Spinal cord (tissue), 10 donors: Measurements from ENCODE around the gene SLC44A1. TPM values are rescaled to one million over a fixed set of nuclear protein-coding genes. Genes with fewer than 3 reads are reported as not detected.
A peak's percentile ranks its signal among the peaks of the same experiment; 100 is the strongest.

Experiments used
- DNase-seq, 6 donors: peaks; one replicate each; pipeline versions ENCODE4 v3.0.0 to v3.0.0-alpha.2; 2013 to 2015; ENCODE audit warnings: low spot score in 6 of 6, low read depth in 4 of 6
- H3K27ac ChIP-seq: one replicate; pipeline ENCODE4 v1.5.1; 2013; ENCODE audit warnings: low read depth, low read length, control low read depth
- H3K27me3 ChIP-seq: one replicate; pipeline ENCODE4 v1.6.1; 2013; ENCODE audit warnings: low read length; ENCODE audit not compliant: control insufficient read depth, insufficient read depth
- H3K36me3 ChIP-seq: one replicate; pipeline ENCODE4 v1.6.1; 2013; ENCODE audit warnings: low read length; ENCODE audit not compliant: control insufficient read depth, insufficient read depth
- H3K4me1 ChIP-seq: one replicate; pipeline ENCODE4 v1.6.1; 2013; ENCODE audit warnings: low read length; ENCODE audit not compliant: control insufficient read depth, insufficient read depth
- H3K4me3 ChIP-seq: one replicate; pipeline ENCODE4 v1.5.1; 2013; ENCODE audit warnings: low read depth, low read length, control low read depth
- H3K9me3 ChIP-seq: one replicate; pipeline ENCODE4 v1.6.1; 2013; ENCODE audit warnings: low read length; ENCODE audit not compliant: control insufficient read depth, insufficient read depth
- WGBS: methylation state at CpG from one replicate; pipeline ENCODE4 v1.1.5; 2013; ENCODE audit warnings: missing lambda C conversion rate; ENCODE audit not compliant: insufficient coverage; 5-methylcytosine and 5-hydroxymethylcytosine counted together
- polyA plus RNA-seq, 2 donors: library from polyadenylated mRNA; unstranded; fragments of 120-200 nt; gene quantifications; one replicate each; pipeline ENCODE4 v1.2.1, GENCODE V29; 2013; ENCODE audit not compliant: insufficient read length in 2 of 2
- total RNA-seq, 2 donors: library from RNA; depleted of rRNA in 1 of 2; stranded (reverse); fragments of 120-200 nt in 1 of 2; fragments of >200 nt in 1 of 2; gene quantifications; one replicate each; pipeline versions ENCODE4 v1.2.3 to v1.2.4, GENCODE V29; 2013 to 2014
- donor health status: healthy.

SLC44A1 gene
- total and polyA plus RNA-seq, 4 donors, result 111 to 173 (median 147) TPM

- Histone ChIP-seq H3K9me3 (no peaks in the 10 kb centered on the region), H3K4me3 (no peak overlapping the region), H3K36me3 (no peaks in the 10 kb centered on the region), H3K27me3 (no peaks in the 10 kb centered on the region), H3K27ac (no peak overlapping the region), H3K4me1 (peaks cover 3% of the 10 kb centered on the region)
- WGBS, result 72% methylated on average over 5 of the region's 10 CpGs
- peak in 1 of 6 donors; percentile 22 for DNase-seq
Measured at GRCh38 chr9:105419816-105420597, 175.6 kb downstream of the SLC44A1 start.

- WGBS, result 100% methylated on average over 1 of the region's 2 CpGs
- Histone ChIP-seq H3K4me1 (peaks cover 3% of the 10 kb centered on the region), H3K9me3 (no peaks in the 10 kb centered on the region), H3K27me3 (no peaks in the 10 kb centered on the region), H3K4me3 (no peak overlapping the region), H3K27ac (no peak overlapping the region), H3K36me3 (no peaks in the 10 kb centered on the region)
- DNase-seq, result no peak
Measured at GRCh38 chr9:105421154-105421553, 176.7 kb downstream of the SLC44A1 start.

DNA sequence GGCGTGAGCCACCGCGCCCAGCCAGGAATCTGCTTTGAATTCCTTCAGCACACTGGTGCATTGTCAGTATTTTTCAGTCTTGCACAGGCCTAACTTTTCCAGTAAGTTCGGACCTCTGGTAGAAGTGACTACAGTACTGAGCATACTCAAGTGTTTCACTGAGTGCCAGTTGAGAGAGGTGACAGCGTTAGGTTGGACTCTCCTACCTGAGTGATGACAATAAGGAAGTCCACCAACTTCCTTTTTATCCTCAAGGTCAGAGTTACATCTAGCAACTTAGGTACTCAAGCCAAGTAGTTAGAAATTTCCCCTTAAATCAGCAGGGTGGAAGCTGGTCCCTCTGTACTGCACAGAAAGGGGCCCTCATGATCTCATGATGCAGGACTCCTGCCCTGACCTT, 177.4 kb downstream of the SLC44A1 start:
- Histone ChIP-seq H3K9me3 (no peaks in the 10 kb centered on the region), H3K4me1 (peaks cover 3% of the 10 kb centered on the region), H3K4me3 (no peak overlapping the region), H3K27me3 (no peaks in the 10 kb centered on the region), H3K27ac (no peak overlapping the region), H3K36me3 (no peaks in the 10 kb centered on the region)
- 96% methylated on average over 5 of the region's 5 CpGs for WGBS
- DNase-seq, result no peak

GRCh38 chr9:105425816-105426433, 181.5 kb downstream of the SLC44A1 start:
- Histone ChIP-seq H3K27me3 (no peaks in the 10 kb centered on the region), H3K9me3 (no peaks in the 10 kb centered on the region), H3K4me1 (no peaks in the 10 kb centered on the region), H3K4me3 (no peak overlapping the region), H3K27ac (no peak overlapping the region), H3K36me3 (no peaks in the 10 kb centered on the region)
- peak in 1 of 6 donors; percentile 41 for DNase-seq
- WGBS, result 71% methylated on average over 2 of the region's 2 CpGs

DNA sequence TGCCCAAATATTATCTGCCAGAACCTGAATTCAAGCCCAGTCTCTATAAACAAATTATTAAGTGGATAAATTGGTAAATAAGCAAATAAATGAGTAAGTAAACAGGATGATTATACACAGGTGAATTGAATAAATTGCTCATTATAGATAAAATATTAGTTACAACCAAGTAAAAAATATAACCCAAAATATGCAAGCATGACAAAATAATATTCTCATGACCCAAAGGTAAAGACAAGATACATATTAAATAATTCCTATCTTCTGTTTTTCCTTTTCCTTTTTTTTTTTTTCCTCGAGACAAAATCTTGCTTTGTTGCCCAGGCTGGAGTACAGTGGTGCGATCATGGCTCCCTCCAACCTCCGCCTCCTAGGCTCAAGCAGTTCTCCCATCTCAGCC, 182.2 kb downstream of the SLC44A1 start:
- no peak for DNase-seq
- no peaks in the 10 kb centered on the region for H3K9me3 ChIP-seq
- WGBS, result no CpG with 5 or more reads among the region's 3 CpGs

GRCh38 chr9:105431424-105432246, 187.2 kb downstream of the SLC44A1 start:
- DNase-seq, result peak in 1 of 6 donors; percentile 38
- no peak overlapping the region for H3K4me3 ChIP-seq
- no peak overlapping the region for H3K27ac ChIP-seq
- no peaks in the 10 kb centered on the region for H3K27me3 ChIP-seq
- no peaks in the 10 kb centered on the region for H3K9me3 ChIP-seq
- no peaks in the 10 kb centered on the region for H3K36me3 ChIP-seq
- peaks cover 4% of the 10 kb centered on the region for H3K4me1 ChIP-seq
- 58% methylated on average over 7 of the region's 9 CpGs for WGBS

More for the DNA sequence above, 182.2 kb downstream of the SLC44A1 start:
- Histone ChIP-seq H3K4me3 (no peak overlapping the region), H3K4me1 (no peaks in the 10 kb centered on the region), H3K36me3 (no peaks in the 10 kb centered on the region), H3K27ac (no peak overlapping the region), H3K27me3 (no peaks in the 10 kb centered on the region)

DNA sequence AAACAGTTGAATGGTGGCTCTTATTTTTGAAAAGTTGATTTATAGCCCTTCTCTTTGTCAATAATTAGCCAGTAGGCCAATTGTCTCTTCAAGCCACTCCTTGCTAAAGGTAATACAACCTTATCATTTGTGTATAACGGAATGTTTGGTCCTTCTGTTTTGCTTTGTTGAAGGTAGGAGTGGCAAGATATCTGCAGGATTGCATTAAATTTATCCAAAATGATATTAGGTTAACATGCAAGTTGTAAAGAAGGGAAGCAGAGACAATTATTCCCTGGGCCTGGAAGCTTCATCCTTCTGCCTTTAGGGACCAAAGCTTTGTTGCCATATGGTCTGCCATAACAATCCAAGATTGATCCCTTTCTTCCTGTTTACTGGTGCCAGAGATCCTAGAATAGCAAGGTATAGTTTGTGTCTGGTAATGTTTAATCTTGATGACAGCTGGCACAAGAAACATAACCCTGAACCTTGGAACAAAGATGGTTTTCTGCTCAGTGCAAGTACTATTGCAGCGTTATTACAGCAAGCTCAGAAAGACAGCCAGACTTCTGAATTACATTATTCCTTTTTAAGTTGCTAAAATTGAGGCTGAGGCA, 187.9 kb downstream of the SLC44A1 start:
- H3K36me3 ChIP-seq, result no peaks in the 10 kb centered on the region
- peak in 1 of 6 donors; percentile 64 for DNase-seq
- H3K27me3 ChIP-seq, result no peaks in the 10 kb centered on the region
- no peaks in the 10 kb centered on the region for H3K9me3 ChIP-seq
- H3K4me1 ChIP-seq, result peaks cover 4% of the 10 kb centered on the region
- WGBS, result no CpG with 5 or more reads among the region's 2 CpGs
- no peak overlapping the region for H3K27ac ChIP-seq
- no peak overlapping the region for H3K4me3 ChIP-seq

DNA sequence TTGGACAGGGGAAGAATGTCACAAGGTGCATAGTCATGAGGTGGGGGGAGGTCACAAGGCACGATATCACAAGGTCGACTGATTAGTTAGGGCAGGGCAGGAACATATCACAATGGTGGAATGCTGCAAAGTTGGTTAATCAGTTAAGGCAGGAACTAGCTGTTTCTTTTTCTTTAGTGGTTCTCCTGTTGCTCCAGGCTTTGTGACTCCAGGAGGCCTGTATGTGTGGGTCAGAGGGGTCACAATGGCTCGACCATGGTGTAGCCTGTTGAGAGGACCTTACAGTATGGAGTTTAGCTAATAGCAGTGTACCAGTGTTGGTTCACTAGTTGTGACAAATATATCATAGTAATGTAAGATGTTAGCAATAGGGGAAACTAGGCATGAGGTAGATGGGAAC, 191.0 kb downstream of the SLC44A1 start:
- WGBS, result 93% methylated on average over 3 of the region's 3 CpGs
- no peaks in the 10 kb centered on the region for H3K27me3 ChIP-seq
- no peaks in the 10 kb centered on the region for H3K36me3 ChIP-seq
- peaks cover 4% of the 10 kb centered on the region for H3K4me1 ChIP-seq
- DNase-seq, result no peak
- no peak overlapping the region for H3K27ac ChIP-seq
- H3K4me3 ChIP-seq, result no peak overlapping the region
- H3K9me3 ChIP-seq, result no peaks in the 10 kb centered on the region

DNA sequence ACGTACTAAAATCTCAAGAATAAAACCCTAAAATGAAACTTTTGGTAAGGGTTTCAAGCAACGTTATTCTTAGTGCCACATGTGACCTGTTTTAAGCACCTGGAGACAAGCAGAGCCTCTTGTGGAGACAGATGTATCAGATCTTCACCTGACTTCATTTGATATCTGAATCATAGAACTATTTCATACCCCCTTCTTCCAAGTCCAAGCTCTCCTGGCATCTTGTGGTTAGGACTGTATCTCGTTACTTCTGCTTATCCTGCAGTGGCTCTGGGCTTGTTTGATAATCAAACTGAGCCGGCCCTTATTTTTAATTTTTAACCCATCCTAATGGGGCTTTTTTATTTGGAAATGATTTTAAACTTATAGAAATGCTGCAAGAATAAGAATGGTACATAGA, 192.3 kb downstream of the SLC44A1 start:
- Histone ChIP-seq H3K36me3 (no peaks in the 10 kb centered on the region), H3K9me3 (no peaks in the 10 kb centered on the region), H3K4me1 (peaks cover 3% of the 10 kb centered on the region), H3K27ac (no peak overlapping the region), H3K27me3 (no peaks in the 10 kb centered on the region), H3K4me3 (no peak overlapping the region)
- 92% methylated on average over 2 of the region's 4 CpGs for WGBS
- no peak for DNase-seq
